Measurements from ENCODE around the gene TMEM134. TPM values are rescaled to one million over a fixed set of nuclear protein-coding genes. Genes with fewer than 3 reads are reported as not detected.

TMEM134 gene
- total RNA-seq, 1 donor from 2014 or later = 40.8 TPM

DNA sequence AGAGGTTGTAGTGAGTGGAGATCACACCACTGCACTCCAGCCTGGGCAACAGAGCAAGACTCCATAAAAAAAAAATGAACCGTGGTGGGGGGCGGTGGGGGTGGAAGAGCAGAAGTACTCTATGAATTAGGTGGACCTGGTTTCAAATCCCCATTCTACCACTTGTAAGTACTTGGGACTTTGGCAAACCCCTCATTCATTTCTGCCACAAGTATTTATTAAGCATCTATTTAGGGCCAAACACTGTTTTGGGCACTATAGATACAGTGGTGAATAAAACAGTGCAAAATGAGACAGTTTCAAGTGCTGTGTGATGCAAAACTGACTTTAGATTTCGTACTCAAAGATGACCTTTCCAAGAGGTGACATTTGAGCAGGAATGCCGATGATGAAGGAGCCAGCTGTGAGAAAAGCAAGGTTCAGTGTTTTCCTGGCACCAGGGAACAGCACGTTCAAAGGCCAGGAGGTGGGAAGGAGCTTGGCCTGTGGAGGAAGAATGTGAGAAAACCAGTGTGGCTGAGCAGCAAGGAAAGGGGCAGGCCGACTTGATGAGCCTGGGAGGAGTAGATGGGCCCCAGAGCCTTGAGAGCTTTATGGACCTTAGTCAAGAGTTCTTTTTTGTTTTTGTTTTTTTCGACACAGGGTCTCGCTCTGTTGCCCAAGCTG lies 1.4 kb upstream of the TMEM134 start:
- Mint-ChIP-seq H3K4me1 (peaks cover 10% of the 10 kb centered on the region), H3K27me3 (ENCODE audit: low read depth) (peaks cover 2% of the 10 kb centered on the region), H3K27ac (ENCODE audit: unreplicated experiment) (no peak overlapping the region), H3K9me3 (no peaks in the 10 kb centered on the region), H3K36me3 (ENCODE audit: low read depth) (no peaks in the 10 kb centered on the region), H3K4me3 (peak overlapping the region; percentile 77)
- DNase-seq (ENCODE audit: low read depth, low spot score) = no peak
- TF ChIP-seq, protein P1, sequence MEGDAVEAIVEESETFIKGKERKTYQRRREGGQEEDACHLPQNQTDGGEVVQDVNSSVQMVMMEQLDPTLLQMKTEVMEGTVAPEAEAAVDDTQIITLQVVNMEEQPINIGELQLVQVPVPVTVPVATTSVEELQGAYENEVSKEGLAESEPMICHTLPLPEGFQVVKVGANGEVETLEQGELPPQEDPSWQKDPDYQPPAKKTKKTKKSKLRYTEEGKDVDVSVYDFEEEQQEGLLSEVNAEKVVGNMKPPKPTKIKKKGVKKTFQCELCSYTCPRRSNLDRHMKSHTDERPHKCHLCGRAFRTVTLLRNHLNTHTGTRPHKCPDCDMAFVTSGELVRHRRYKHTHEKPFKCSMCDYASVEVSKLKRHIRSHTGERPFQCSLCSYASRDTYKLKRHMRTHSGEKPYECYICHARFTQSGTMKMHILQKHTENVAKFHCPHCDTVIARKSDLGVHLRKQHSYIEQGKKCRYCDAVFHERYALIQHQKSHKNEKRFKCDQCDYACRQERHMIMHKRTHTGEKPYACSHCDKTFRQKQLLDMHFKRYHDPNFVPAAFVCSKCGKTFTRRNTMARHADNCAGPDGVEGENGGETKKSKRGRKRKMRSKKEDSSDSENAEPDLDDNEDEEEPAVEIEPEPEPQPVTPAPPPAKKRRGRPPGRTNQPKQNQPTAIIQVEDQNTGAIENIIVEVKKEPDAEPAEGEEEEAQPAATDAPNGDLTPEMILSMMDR (conservative IDR thresholded peaks at IDR 0.05) = no peak

DNA sequence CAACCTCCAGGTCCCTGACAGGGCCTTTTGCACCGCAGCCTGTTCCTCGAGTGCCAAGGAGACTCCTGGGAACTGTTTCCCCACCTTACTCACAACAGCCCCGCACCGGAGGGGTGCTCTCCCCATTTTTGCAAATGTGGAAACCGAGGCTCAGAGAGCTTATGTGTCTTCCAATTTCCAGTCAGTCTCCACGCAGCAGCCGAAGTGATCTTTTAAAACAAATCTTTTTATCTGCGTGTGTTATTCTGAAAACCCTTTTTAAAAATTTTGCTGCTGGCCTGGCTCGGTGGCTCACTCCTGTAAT lies 409 bp upstream of the TMEM134 start:
- Mint-ChIP-seq H3K36me3 (ENCODE audit: low read depth) (no peaks in the 10 kb centered on the region), H3K4me1 (peaks cover 14% of the 10 kb centered on the region), H3K27ac (ENCODE audit: unreplicated experiment) (peak overlapping the region; percentile 50), H3K27me3 (ENCODE audit: low read depth) (peaks cover 2% of the 10 kb centered on the region), H3K9me3 (no peaks in the 10 kb centered on the region), H3K4me3 (peak overlapping the region; percentile 77)
- no peak for DNase-seq (ENCODE audit: low read depth, low spot score)
- TF ChIP-seq, protein P1 (conservative IDR thresholded peaks at IDR 0.05) = peak; percentile 7

DNA sequence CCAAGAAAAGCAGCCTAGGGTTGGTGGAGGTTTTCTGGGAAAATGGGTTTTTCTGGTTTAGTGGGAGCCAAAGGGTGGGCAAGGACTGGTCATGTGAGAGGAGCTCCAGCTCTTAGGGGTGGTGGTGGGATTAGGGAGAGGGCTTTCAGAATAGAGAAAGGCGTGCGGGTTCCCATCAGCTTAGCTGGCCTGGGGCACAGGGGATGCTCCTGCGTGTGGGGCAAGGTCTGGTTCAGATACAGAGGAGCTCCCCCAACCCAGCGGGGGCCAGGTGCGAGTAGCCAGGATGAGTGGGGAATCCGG lies 644 bp downstream of the TMEM134 start:
- TF ChIP-seq, protein P1 (conservative IDR thresholded peaks at IDR 0.05) = no peak

DNA sequence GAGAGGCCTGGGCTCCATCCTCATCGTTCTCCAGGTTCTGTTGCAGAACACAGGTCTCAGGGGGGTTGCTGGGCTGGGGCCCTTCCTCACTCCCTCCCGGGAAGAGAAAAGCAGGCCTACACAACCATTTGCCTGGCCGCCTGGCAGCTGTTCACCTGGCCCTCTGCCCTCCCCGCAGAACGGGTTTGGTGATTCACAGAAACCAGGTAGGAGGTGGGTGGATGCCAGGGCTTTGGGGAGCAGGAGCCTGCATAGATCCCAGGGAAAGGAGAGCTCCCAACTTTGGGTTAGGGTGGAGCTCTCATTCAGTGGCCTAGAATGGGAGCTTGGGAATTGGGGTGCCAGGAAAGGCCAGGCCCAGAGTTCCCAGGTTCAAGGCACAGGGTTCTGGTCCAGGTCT lies 995 bp downstream of the TMEM134 start:
- Mint-ChIP-seq H3K4me1 (peaks cover 14% of the 10 kb centered on the region), H3K27me3 (ENCODE audit: low read depth) (peaks cover 2% of the 10 kb centered on the region), H3K4me3 (peak overlapping the region; percentile 92), H3K27ac (ENCODE audit: unreplicated experiment) (no peak overlapping the region), H3K9me3 (no peaks in the 10 kb centered on the region), H3K36me3 (ENCODE audit: low read depth) (no peaks in the 10 kb centered on the region)
- no peak for DNase-seq (ENCODE audit: low read depth, low spot score)
- TF ChIP-seq, protein P1 (conservative IDR thresholded peaks at IDR 0.05) = no peak

More for the DNA sequence above, 644 bp downstream of the TMEM134 start:
- no peak for DNase-seq (ENCODE audit: low read depth, low spot score)
- Mint-ChIP-seq H3K4me1 (peaks cover 14% of the 10 kb centered on the region), H3K9me3 (no peaks in the 10 kb centered on the region), H3K27ac (ENCODE audit: unreplicated experiment) (no peak overlapping the region), H3K27me3 (ENCODE audit: low read depth) (peaks cover 2% of the 10 kb centered on the region), H3K36me3 (ENCODE audit: low read depth) (no peaks in the 10 kb centered on the region), H3K4me3 (peak overlapping the region; percentile 92)

DNA sequence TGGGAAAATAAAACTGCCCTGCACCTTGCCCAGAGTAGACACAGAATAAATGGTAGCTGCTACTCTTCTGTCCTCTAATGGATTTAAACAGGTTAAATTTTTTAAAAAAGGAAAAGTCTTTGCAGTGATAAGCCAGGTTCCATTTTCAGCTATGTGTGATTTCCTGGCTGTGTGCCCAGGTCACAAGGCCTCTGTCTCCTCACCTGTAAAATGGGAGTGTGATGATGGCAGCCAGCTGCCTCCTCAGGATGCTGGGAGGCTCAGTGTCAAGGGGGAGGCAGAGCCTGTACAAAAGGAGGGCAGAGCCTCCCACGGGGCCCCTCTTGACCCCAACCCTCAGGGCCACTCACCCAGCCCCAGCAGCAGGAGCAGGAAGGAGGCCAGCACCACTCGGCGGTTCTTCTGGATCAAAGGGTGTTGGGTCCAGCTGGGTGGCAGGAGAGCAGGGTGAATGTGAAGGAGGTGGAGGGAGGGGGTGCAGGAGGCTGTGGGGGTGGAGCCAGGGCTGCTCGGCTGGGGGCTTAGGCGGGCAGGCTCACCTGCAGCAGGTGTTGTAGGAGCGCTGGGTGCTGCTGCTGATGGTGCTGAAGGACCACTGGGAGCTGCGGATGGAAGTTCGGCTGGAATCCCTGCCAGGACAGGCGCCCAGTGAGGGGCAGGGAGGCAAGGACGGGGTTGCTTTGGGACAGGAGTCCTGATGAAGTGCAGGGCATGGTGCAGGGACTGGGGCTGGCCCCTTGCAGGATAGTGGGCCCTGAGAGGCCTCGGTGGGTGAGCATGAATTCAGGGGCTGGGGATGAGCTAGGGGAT lies 1.9 kb downstream of the TMEM134 start:
- H3K27ac Mint-ChIP-seq (ENCODE audit: unreplicated experiment) = no peak overlapping the region
- H3K4me3 Mint-ChIP-seq = peak overlapping the region; percentile 92
- H3K9me3 Mint-ChIP-seq = no peaks in the 10 kb centered on the region
- H3K4me1 Mint-ChIP-seq = peaks cover 14% of the 10 kb centered on the region
- TF ChIP-seq, protein P1 (conservative IDR thresholded peaks at IDR 0.05) = no peak
- DNase-seq (ENCODE audit: low read depth, low spot score) = no peak
- no peaks in the 10 kb centered on the region for H3K36me3 Mint-ChIP-seq (ENCODE audit: low read depth)
- peaks cover 2% of the 10 kb centered on the region for H3K27me3 Mint-ChIP-seq (ENCODE audit: low read depth)

Measured in neural crest cell (in vitro differentiated cells).